Measurements from ENCODE around the gene SMAD3. TPM values are rescaled to one million over a fixed set of nuclear protein-coding genes. Genes with fewer than 3 reads are reported as not detected.

SMAD3 gene
- total and polyA plus RNA-seq, 2 of the 8 experiments (the other 6 are each of a cell fraction or from before 2014, with no cell fraction given), result 10.1 to 12.4 TPM

- TF ChIP-seq JUND (IDR thresholded peaks at IDR 0.05; ENCODE audit: low read length) (no peak), KDM4A (IDR thresholded peaks at IDR 0.05; ENCODE audit: low read depth, low read length, severe bottlenecking) (no peak), KDM5A (IDR thresholded peaks at IDR 0.05; ENCODE audit: low read length) (no peak), POU5F1 (IDR thresholded peaks at IDR 0.05; ENCODE audit: low read depth, low read length) (no peak), SIX5 (IDR thresholded peaks at IDR 0.05; ENCODE audit: low read depth, low read length) (no peak), CTCF (IDR thresholded peaks at IDR 0.05; ENCODE audit: control extremely low read depth in 1 of 3, insufficient read depth in 1 of 3, low read depth in 1 of 3, low read length in 3 of 3) (no peak)
Measured at GRCh38 chr15:67143646-67144045, 78.2 kb downstream of the SMAD3 start (continued).

All from H1 (cell line).